Measurements from ENCODE around the gene KDR.

Gene KDR

GRCh38 chr4:55169352-55169961 lies 44.1 kb upstream of the KDR start:
- no peak overlapping the region for H2AK5ac ChIP-seq (ENCODE audit: low read length)
- H3K4ac ChIP-seq (ENCODE audit: low read depth, low read length): no peak overlapping the region
- H3K27me3 ChIP-seq (ENCODE audit: insufficient read depth, low read length): no peaks in the 10 kb centered on the region
- no peak overlapping the region for H3K4me2 ChIP-seq (ENCODE audit: low read length)
- H3K79me1 ChIP-seq (ENCODE audit: low read length): peaks cover 4% of the 10 kb centered on the region
- no peak overlapping the region for H2BK12ac ChIP-seq (ENCODE audit: low read length)
- H3K79me2 ChIP-seq (ENCODE audit: control insufficient read depth, insufficient read depth, low read length, poor library complexity): no peaks in the 10 kb centered on the region
- H3K9me3 ChIP-seq (ENCODE audit: insufficient read depth, low read depth, low read length): no peaks in the 10 kb centered on the region
- WGBS (ENCODE audit: extremely low coverage, insufficient coverage, insufficient read length): no CpG with 5 or more reads among the region's 12 CpGs
- no peak for DNase-seq
- no peak overlapping the region for H3K4me3 ChIP-seq (ENCODE audit: low read depth, low read length)
- H4K8ac ChIP-seq (ENCODE audit: low read depth, low read length): no peak overlapping the region
- H3K4me1 ChIP-seq (ENCODE audit: control insufficient read depth in 1 of 2, insufficient read depth in 2 of 2, low read length in 2 of 2): peaks cover 0 to 4% of the 10 kb centered on the region in 2 experiments
- no peak overlapping the region for H2BK5ac ChIP-seq (ENCODE audit: low read depth, low read length, poor library complexity)
- no peak overlapping the region for H2AFZ ChIP-seq (ENCODE audit: insufficient read depth, low read length, poor library complexity)
- H2BK120ac ChIP-seq (ENCODE audit: insufficient read depth, low read length, poor library complexity): no peak overlapping the region
- H3K9ac ChIP-seq (ENCODE audit: low read length): no peak overlapping the region
- no peak overlapping the region for H3K18ac ChIP-seq (ENCODE audit: low read length)
- H4K91ac ChIP-seq (ENCODE audit: low read depth, low read length): no peak overlapping the region
- no peak overlapping the region for H3K14ac ChIP-seq (ENCODE audit: low read length)
- H3K36me3 ChIP-seq (ENCODE audit: control insufficient read depth in 1 of 2, insufficient read depth in 2 of 2, low read length in 2 of 2): no peaks in the 10 kb centered on the region
- no peak overlapping the region for H3K27ac ChIP-seq (ENCODE audit: low read depth, low read length)
- H3K23ac ChIP-seq (ENCODE audit: low read length): no peak overlapping the region
- H4K12ac ChIP-seq (ENCODE audit: low read depth, low read length): no peak overlapping the region

GRCh38 chr4:55162396-55162795 lies 37.0 kb upstream of the KDR start:
- Histone ChIP-seq H3K14ac (ENCODE audit: low read length) (no peak overlapping the region), H2BK12ac (ENCODE audit: low read length) (no peak overlapping the region), H3K4me1 (ENCODE audit: control insufficient read depth in 1 of 2, insufficient read depth in 2 of 2, low read length in 2 of 2) (no peaks in the 10 kb centered on the region), H2AK5ac (ENCODE audit: low read length) (no peak overlapping the region), H2BK5ac (ENCODE audit: low read depth, low read length, poor library complexity) (no peak overlapping the region), H3K18ac (ENCODE audit: low read length) (no peak overlapping the region), H4K91ac (ENCODE audit: low read depth, low read length) (no peak overlapping the region), H3K27ac (ENCODE audit: low read depth, low read length) (no peak overlapping the region), H3K79me2 (ENCODE audit: control insufficient read depth, insufficient read depth, low read length, poor library complexity) (no peaks in the 10 kb centered on the region), H4K12ac (ENCODE audit: low read depth, low read length) (no peak overlapping the region), H3K4ac (ENCODE audit: low read depth, low read length) (no peak overlapping the region), H3K36me3 (ENCODE audit: control insufficient read depth in 1 of 2, insufficient read depth in 2 of 2, low read length in 2 of 2) (no peaks in the 10 kb centered on the region), H3K4me2 (ENCODE audit: low read length) (no peak overlapping the region), H3K23ac (ENCODE audit: low read length) (no peak overlapping the region), H2AFZ (ENCODE audit: insufficient read depth, low read length, poor library complexity) (no peak overlapping the region), H3K9ac (ENCODE audit: low read length) (no peak overlapping the region), H3K79me1 (ENCODE audit: low read length) (no peaks in the 10 kb centered on the region), H2BK120ac (ENCODE audit: insufficient read depth, low read length, poor library complexity) (no peak overlapping the region), H4K8ac (ENCODE audit: low read depth, low read length) (no peak overlapping the region), H3K4me3 (ENCODE audit: low read depth, low read length) (no peak overlapping the region), H3K9me3 (ENCODE audit: insufficient read depth, low read depth, low read length) (no peaks in the 10 kb centered on the region), H3K27me3 (ENCODE audit: insufficient read depth, low read length) (no peaks in the 10 kb centered on the region)
- no peak for DNase-seq
- WGBS (ENCODE audit: extremely low coverage, insufficient coverage, insufficient read length): no CpG with 5 or more reads among the region's 1 CpG

- no peak overlapping the region for H2AFZ ChIP-seq (ENCODE audit: insufficient read depth, low read length, poor library complexity)
- no peak overlapping the region for H3K4me3 ChIP-seq (ENCODE audit: low read depth, low read length)
- H3K14ac ChIP-seq (ENCODE audit: low read length): no peak overlapping the region
- no peak overlapping the region for H3K27ac ChIP-seq (ENCODE audit: low read depth, low read length)
- no peaks in the 10 kb centered on the region for H3K36me3 ChIP-seq (ENCODE audit: control insufficient read depth in 1 of 2, insufficient read depth in 2 of 2, low read length in 2 of 2)
- H3K23ac ChIP-seq (ENCODE audit: low read length): no peak overlapping the region
- no peaks in the 10 kb centered on the region for H3K79me1 ChIP-seq (ENCODE audit: low read length)
- no peak overlapping the region for H4K91ac ChIP-seq (ENCODE audit: low read depth, low read length)
- no peaks in the 10 kb centered on the region for H3K9me3 ChIP-seq (ENCODE audit: insufficient read depth, low read depth, low read length)
- H2BK5ac ChIP-seq (ENCODE audit: low read depth, low read length, poor library complexity): no peak overlapping the region
- no peak overlapping the region for H3K4ac ChIP-seq (ENCODE audit: low read depth, low read length)
- H3K79me2 ChIP-seq (ENCODE audit: control insufficient read depth, insufficient read depth, low read length, poor library complexity): no peaks in the 10 kb centered on the region
- H3K18ac ChIP-seq (ENCODE audit: low read length): no peak overlapping the region
- H3K4me2 ChIP-seq (ENCODE audit: low read length): no peak overlapping the region
- H3K27me3 ChIP-seq (ENCODE audit: insufficient read depth, low read length): no peaks in the 10 kb centered on the region
- no peaks in the 10 kb centered on the region for H3K4me1 ChIP-seq (ENCODE audit: control insufficient read depth in 1 of 2, insufficient read depth in 2 of 2, low read length in 2 of 2)
- H4K12ac ChIP-seq (ENCODE audit: low read depth, low read length): no peak overlapping the region
- no peak overlapping the region for H2BK120ac ChIP-seq (ENCODE audit: insufficient read depth, low read length, poor library complexity)
- no peak overlapping the region for H2AK5ac ChIP-seq (ENCODE audit: low read length)
- no peak overlapping the region for H2BK12ac ChIP-seq (ENCODE audit: low read length)
- no peak overlapping the region for H3K9ac ChIP-seq (ENCODE audit: low read length)
- DNase-seq: no peak
- no peak overlapping the region for H4K8ac ChIP-seq (ENCODE audit: low read depth, low read length)
- WGBS (ENCODE audit: extremely low coverage, insufficient coverage, insufficient read length): no CpG with 5 or more reads among the region's 6 CpGs
Measured at GRCh38 chr4:55161739-55162138, 36.3 kb upstream of the KDR start.

GRCh38 chr4:55159851-55160250 lies 34.5 kb upstream of the KDR start:
- no peak overlapping the region for H3K14ac ChIP-seq (ENCODE audit: low read length)
- H2BK120ac ChIP-seq (ENCODE audit: insufficient read depth, low read length, poor library complexity): no peak overlapping the region
- no CpG with 5 or more reads among the region's 2 CpGs for WGBS (ENCODE audit: extremely low coverage, insufficient coverage, insufficient read length)

More at GRCh38 chr4:55159851-55160250, 34.5 kb upstream of the KDR start:
- Histone ChIP-seq H3K9ac (ENCODE audit: low read length) (no peak overlapping the region), H3K79me1 (ENCODE audit: low read length) (no peaks in the 10 kb centered on the region), H3K27ac (ENCODE audit: low read depth, low read length) (no peak overlapping the region), H2BK5ac (ENCODE audit: low read depth, low read length, poor library complexity) (no peak overlapping the region), H2BK12ac (ENCODE audit: low read length) (no peak overlapping the region), H3K36me3 (ENCODE audit: control insufficient read depth in 1 of 2, insufficient read depth in 2 of 2, low read length in 2 of 2) (no peaks in the 10 kb centered on the region), H4K8ac (ENCODE audit: low read depth, low read length) (no peak overlapping the region), H3K4me2 (ENCODE audit: low read length) (no peak overlapping the region), H3K23ac (ENCODE audit: low read length) (no peak overlapping the region), H4K12ac (ENCODE audit: low read depth, low read length) (no peak overlapping the region), H3K27me3 (ENCODE audit: insufficient read depth, low read length) (no peaks in the 10 kb centered on the region), H3K4me1 (ENCODE audit: control insufficient read depth in 1 of 2, insufficient read depth in 2 of 2, low read length in 2 of 2) (no peaks in the 10 kb centered on the region), H3K4me3 (ENCODE audit: low read depth, low read length) (no peak overlapping the region), H3K18ac (ENCODE audit: low read length) (no peak overlapping the region), H3K4ac (ENCODE audit: low read depth, low read length) (no peak overlapping the region), H4K91ac (ENCODE audit: low read depth, low read length) (no peak overlapping the region), H3K9me3 (ENCODE audit: insufficient read depth, low read depth, low read length) (no peaks in the 10 kb centered on the region), H2AK5ac (ENCODE audit: low read length) (no peak overlapping the region), H2AFZ (ENCODE audit: insufficient read depth, low read length, poor library complexity) (no peak overlapping the region), H3K79me2 (ENCODE audit: control insufficient read depth, insufficient read depth, low read length, poor library complexity) (no peaks in the 10 kb centered on the region)
- no peak for DNase-seq

All from trophoblast cell (in vitro differentiated cells and primary cell).